ENCODE measurements around the gene KIF24. TPM values are rescaled to one million over a fixed set of nuclear protein-coding genes. Genes with fewer than 3 reads are reported as not detected.
"Not testable (repeated sequence)": the region's sequence is repeated elsewhere in the genome, so short reads cannot be mapped to it uniquely, and the experiment has no call there.

The KIF24 gene
- total RNA-seq, 1 experiment from 2014 or later = 5.8 TPM

DNA sequence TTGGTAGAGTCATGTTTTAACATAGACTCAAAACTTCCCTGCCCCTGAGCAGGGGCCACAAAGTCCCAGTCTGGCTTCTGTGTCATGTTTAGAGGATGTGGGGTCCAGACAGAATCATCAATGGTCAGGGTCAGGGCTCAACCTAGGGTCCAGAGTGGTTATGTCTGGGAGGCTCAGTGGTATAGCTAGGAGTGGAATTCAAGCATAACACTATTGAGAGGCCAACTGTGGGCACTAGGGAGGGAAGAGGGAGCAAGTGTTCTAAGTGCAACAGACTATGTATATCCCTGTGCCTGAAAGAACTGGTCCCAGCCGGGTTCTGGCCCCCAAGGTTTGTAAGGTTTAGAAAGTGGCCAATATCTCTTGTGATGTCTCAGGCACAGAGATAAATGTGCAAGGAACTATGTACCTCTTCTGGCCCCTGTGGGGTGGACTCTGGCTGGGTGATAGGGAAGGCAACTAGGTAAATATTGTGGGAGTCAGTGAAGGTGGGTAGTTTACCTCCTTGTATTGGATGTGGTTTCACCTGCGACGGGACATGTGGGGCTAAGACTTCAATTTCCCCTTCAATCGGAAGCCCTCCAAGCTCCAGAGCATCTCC, 33.6 kb upstream of the KIF24 start:
- Histone ChIP-seq H3K36me3 (ENCODE audit: control insufficient read depth in 1 of 2, insufficient read depth in 2 of 2, low read length in 2 of 2) (no peaks in the 10 kb centered on the region), H3K4me1 (ENCODE audit: control insufficient read depth in 1 of 2, insufficient read depth in 2 of 2, low read length in 2 of 2) (no peaks in the 10 kb centered on the region), H3K27me3 (ENCODE audit: insufficient read depth, low read length) (no peaks in the 10 kb centered on the region), H3K4me2 (ENCODE audit: low read length) (no peak overlapping the region), H3K9ac (ENCODE audit: low read length) (no peak overlapping the region), H3K79me2 (ENCODE audit: insufficient read depth, low read length) (no peaks in the 10 kb centered on the region), H3K9me3 (ENCODE audit: control insufficient read depth in 1 of 2, insufficient read depth in 1 of 2, low read depth in 1 of 2, low read length in 2 of 2) (no peaks in the 10 kb centered on the region), H2AFZ (ENCODE audit: low read depth, low read length, poor library complexity, severe bottlenecking) (no peak overlapping the region), H3K9me2 (ENCODE audit: insufficient read depth) (no peaks in the 10 kb centered on the region), H3K27ac (ENCODE audit: low read depth, low read length) (no peak overlapping the region), H3K4me3 (replicated peaks in 1 of 2; ENCODE audit: low read depth in 1 of 2, low read length in 2 of 2) (no peak overlapping the region), H4K20me1 (ENCODE audit: insufficient read depth) (no peaks in the 10 kb centered on the region)
- DNase-seq (ENCODE audit: low read depth, low spot score) (no peak), ATAC-seq (no peak)
- TF ChIP-seq SRF (IDR thresholded peaks at IDR 0.05; ENCODE audit: low read depth) = no peak
- no peak for TF ChIP-seq POLR2AphosphoS5 (IDR thresholded peaks at IDR 0.05; ENCODE audit: low read depth, low read length)
- TF ChIP-seq CBX3 (IDR thresholded peaks at IDR 0.05; ENCODE audit: low read depth) = no peak
- TF ChIP-seq TCF7L2 (IDR thresholded peaks at IDR 0.05; ENCODE audit: borderline replicate concordance, extremely low read depth, insufficient read depth, insufficient read length) = no peak
- no peak for TF ChIP-seq MAX (IDR thresholded peaks at IDR 0.05)
- no peak for TF ChIP-seq ZFX (IDR thresholded peaks at IDR 0.05)
- TF ChIP-seq CTCF (IDR thresholded peaks at IDR 0.05 in 2 of 3, conservative IDR thresholded peaks at IDR 0.05 in 1 of 3; ENCODE audit: borderline replicate concordance in 1 of 3, insufficient read depth in 1 of 3, low read depth in 2 of 3, low read length in 2 of 3) = no peak
- TF ChIP-seq RAD21 (IDR thresholded peaks at IDR 0.05; ENCODE audit: low read depth) = no peak
- TF ChIP-seq ATF3 (IDR thresholded peaks at IDR 0.05) = no peak
- TF ChIP-seq CEBPB (IDR thresholded peaks at IDR 0.05; ENCODE audit: low read depth) = no peak
- TF ChIP-seq ZNF274 (IDR thresholded peaks at IDR 0.05; ENCODE audit: low read depth, low read length) = no peak
- no peak for TF ChIP-seq POLR2A (IDR thresholded peaks at IDR 0.05; ENCODE audit: borderline replicate concordance, extremely low read depth, insufficient read depth, insufficient read length)
- TF ChIP-seq, protein P1, sequence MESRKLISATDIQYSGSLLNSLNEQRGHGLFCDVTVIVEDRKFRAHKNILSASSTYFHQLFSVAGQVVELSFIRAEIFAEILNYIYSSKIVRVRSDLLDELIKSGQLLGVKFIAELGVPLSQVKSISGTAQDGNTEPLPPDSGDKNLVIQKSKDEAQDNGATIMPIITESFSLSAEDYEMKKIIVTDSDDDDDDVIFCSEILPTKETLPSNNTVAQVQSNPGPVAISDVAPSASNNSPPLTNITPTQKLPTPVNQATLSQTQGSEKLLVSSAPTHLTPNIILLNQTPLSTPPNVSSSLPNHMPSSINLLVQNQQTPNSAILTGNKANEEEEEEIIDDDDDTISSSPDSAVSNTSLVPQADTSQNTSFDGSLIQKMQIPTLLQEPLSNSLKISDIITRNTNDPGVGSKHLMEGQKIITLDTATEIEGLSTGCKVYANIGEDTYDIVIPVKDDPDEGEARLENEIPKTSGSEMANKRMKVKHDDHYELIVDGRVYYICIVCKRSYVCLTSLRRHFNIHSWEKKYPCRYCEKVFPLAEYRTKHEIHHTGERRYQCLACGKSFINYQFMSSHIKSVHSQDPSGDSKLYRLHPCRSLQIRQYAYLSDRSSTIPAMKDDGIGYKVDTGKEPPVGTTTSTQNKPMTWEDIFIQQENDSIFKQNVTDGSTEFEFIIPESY (IDR thresholded peaks at IDR 0.05; ENCODE audit: extremely low read depth, insufficient replicate concordance, low read length) = no peak
- ChIA-PET POLR2A (no interaction called here), CTCF (no interaction called here), RAD21 (ENCODE audit: low non-redundant PET in 1 of 2, low total read pairs in 2 of 2, uncharacterized antibody in 2 of 2, unreplicated experiment in 2 of 2) (no interaction called here)
- intact Hi-C loops (cut with micrococcal nuclease) = no loop called here
- BruUV-seq (replicated peaks) = no TSS peak

- H3K27me3 ChIP-seq (ENCODE audit: insufficient read depth, low read length); intact Hi-C loops (cut with micrococcal nuclease); ATAC-seq; H4K20me1 ChIP-seq (ENCODE audit: insufficient read depth); H3K4me1 ChIP-seq (ENCODE audit: control insufficient read depth in 1 of 2, insufficient read depth in 2 of 2, low read length in 2 of 2); H3K4me2 ChIP-seq (ENCODE audit: low read length); RAD21 ChIA-PET (ENCODE audit: low non-redundant PET in 1 of 2, low total read pairs in 2 of 2, uncharacterized antibody in 2 of 2, unreplicated experiment in 2 of 2); BruUV-seq (replicated peaks); DNase-seq (ENCODE audit: low read depth, low spot score); POLR2A ChIA-PET; H3K79me2 ChIP-seq (ENCODE audit: insufficient read depth, low read length); H3K9me2 ChIP-seq (ENCODE audit: insufficient read depth); H2AFZ ChIP-seq (ENCODE audit: low read depth, low read length, poor library complexity, severe bottlenecking); H3K27ac ChIP-seq (ENCODE audit: low read depth, low read length); H3K4me3 ChIP-seq (replicated peaks in 1 of 2; ENCODE audit: low read depth in 1 of 2, low read length in 2 of 2); H3K9me3 ChIP-seq (ENCODE audit: control insufficient read depth in 1 of 2, insufficient read depth in 1 of 2, low read depth in 1 of 2, low read length in 2 of 2); H3K36me3 ChIP-seq (ENCODE audit: control insufficient read depth in 1 of 2, insufficient read depth in 2 of 2, low read length in 2 of 2); H3K9ac ChIP-seq (ENCODE audit: low read length); CTCF ChIA-PET: not testable (repeated sequence)
Measured at GRCh38 chr9:34352957-34353356, 23.9 kb upstream of the KIF24 start.

Measured in HCT116 (cell line).